ENCODE results near the gene DOCK3. TPM values are rescaled to one million over a fixed set of nuclear protein-coding genes. Genes with fewer than 3 reads are reported as not detected.
"Not testable (repeated sequence)": the region's sequence is repeated elsewhere in the genome, so short reads cannot be mapped to it uniquely, and the experiment has no call there.

The DOCK3 gene
- total RNA-seq, 1 donor from 2014 or later = 10.0 TPM

- no peak for TF ChIP-seq CTCF (IDR thresholded peaks at IDR 0.05; ENCODE audit: unreplicated experiment)
- Mint-ChIP-seq H3K27me3 (no peaks in the 10 kb centered on the region), H3K4me1 (ENCODE audit: low read depth) (peaks cover 3% of the 10 kb centered on the region), H3K9me3 (ENCODE audit: low read depth) (peaks cover 4% of the 10 kb centered on the region), H3K4me3 (ENCODE audit: low read depth) (no peak overlapping the region), H3K36me3 (ENCODE audit: insufficient read depth) (no peaks in the 10 kb centered on the region), H3K27ac (no peak overlapping the region)
- DNase-seq (ENCODE audit: low spot score, unreplicated experiment) = no peak
Observed at GRCh38 chr3:50759015-50759414, 84.3 kb downstream of the DOCK3 start.

- no peak for TF ChIP-seq CTCF (IDR thresholded peaks at IDR 0.05; ENCODE audit: unreplicated experiment)
- no peaks in the 10 kb centered on the region for H3K27me3 Mint-ChIP-seq
- H3K36me3 Mint-ChIP-seq (ENCODE audit: insufficient read depth) = peaks cover 6% of the 10 kb centered on the region
- no peak overlapping the region for H3K27ac Mint-ChIP-seq
- no peaks in the 10 kb centered on the region for H3K4me1 Mint-ChIP-seq (ENCODE audit: low read depth)
- H3K9me3 Mint-ChIP-seq (ENCODE audit: low read depth) = peaks cover 11% of the 10 kb centered on the region
- no peak overlapping the region for H3K4me3 Mint-ChIP-seq (ENCODE audit: low read depth)
- DNase-seq (ENCODE audit: low spot score, unreplicated experiment) = no peak
Observed at GRCh38 chr3:50777680-50778079, 103.0 kb downstream of the DOCK3 start.

DNA sequence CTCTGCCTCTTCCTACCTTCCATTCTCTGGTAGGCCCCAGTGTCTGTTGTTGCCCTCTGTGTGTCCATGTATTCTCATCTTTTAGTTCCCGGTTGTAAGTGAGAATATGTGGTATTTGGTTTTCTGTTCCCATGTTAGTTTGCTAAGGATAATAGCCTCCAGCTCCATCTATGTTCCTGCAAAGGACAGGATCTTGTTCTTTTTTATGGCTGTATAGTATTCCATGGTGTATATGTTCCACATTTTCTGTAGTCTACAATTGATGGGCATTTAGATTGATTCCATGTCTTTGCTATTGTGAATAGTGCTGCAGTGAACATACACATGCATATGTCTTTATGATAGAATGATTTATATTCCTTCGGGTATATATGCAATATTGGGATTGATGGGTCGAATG lies 107.0 kb downstream of the DOCK3 start:
- H3K9me3 Mint-ChIP-seq (ENCODE audit: low read depth) = peaks cover 23% of the 10 kb centered on the region
- peaks cover 21% of the 10 kb centered on the region for H3K36me3 Mint-ChIP-seq (ENCODE audit: insufficient read depth)
- H3K27me3 Mint-ChIP-seq = not testable (repeated sequence)

GRCh38 chr3:50786631-50787030 lies 111.9 kb downstream of the DOCK3 start:
- no peak for TF ChIP-seq CTCF (IDR thresholded peaks at IDR 0.05; ENCODE audit: unreplicated experiment)
- Mint-ChIP-seq H3K27ac (no peak overlapping the region), H3K4me3 (ENCODE audit: low read depth) (no peak overlapping the region), H3K4me1 (ENCODE audit: low read depth) (peaks cover 12% of the 10 kb centered on the region), H3K9me3 (ENCODE audit: low read depth) (peaks cover 27% of the 10 kb centered on the region), H3K36me3 (ENCODE audit: insufficient read depth) (peaks cover 19% of the 10 kb centered on the region), H3K27me3 (no peaks in the 10 kb centered on the region)
- DNase-seq (ENCODE audit: low spot score, unreplicated experiment) = no peak

More for the DNA sequence above, 107.0 kb downstream of the DOCK3 start:
- DNase-seq (ENCODE audit: low spot score, unreplicated experiment); H3K4me3 Mint-ChIP-seq (ENCODE audit: low read depth); H3K4me1 Mint-ChIP-seq (ENCODE audit: low read depth); H3K27ac Mint-ChIP-seq: not testable (repeated sequence)

- H3K27ac Mint-ChIP-seq = not testable (repeated sequence)
Observed at GRCh38 chr3:50790894-50791293, 116.2 kb downstream of the DOCK3 start.

DNA sequence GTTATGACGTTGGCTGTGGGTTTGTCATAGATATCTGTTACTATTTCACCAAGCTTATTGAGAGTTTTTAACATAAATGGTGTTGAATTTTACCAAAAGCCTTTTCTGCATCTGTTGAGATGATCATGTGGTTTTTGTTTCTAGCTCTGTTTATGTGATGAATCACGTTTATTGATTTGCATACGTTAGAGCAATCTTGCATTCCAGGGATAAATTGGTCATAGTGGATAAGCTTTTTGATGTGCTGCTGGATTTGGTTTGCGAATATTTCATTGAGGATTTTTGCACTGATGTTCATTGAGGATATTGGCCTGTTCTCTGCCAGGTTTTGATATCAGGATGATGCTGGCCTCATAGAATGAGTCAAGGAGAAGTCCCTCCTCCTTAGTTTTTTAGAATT lies 117.8 kb downstream of the DOCK3 start:
- H3K27me3 Mint-ChIP-seq = no peaks in the 10 kb centered on the region
- H3K9me3 Mint-ChIP-seq (ENCODE audit: low read depth) = peaks cover 27% of the 10 kb centered on the region
- H3K4me3 Mint-ChIP-seq (ENCODE audit: low read depth) = no peak overlapping the region
- no peak for TF ChIP-seq CTCF (IDR thresholded peaks at IDR 0.05; ENCODE audit: unreplicated experiment)
- H3K4me1 Mint-ChIP-seq (ENCODE audit: low read depth) = peaks cover 14% of the 10 kb centered on the region
- no peak for DNase-seq (ENCODE audit: low spot score, unreplicated experiment)
- peaks cover 6% of the 10 kb centered on the region for H3K36me3 Mint-ChIP-seq (ENCODE audit: insufficient read depth)
- no peak overlapping the region for H3K27ac Mint-ChIP-seq

More at GRCh38 chr3:50790894-50791293, 116.2 kb downstream of the DOCK3 start:
- DNase-seq (ENCODE audit: low spot score, unreplicated experiment); H3K36me3 Mint-ChIP-seq (ENCODE audit: insufficient read depth); H3K4me3 Mint-ChIP-seq (ENCODE audit: low read depth); H3K27me3 Mint-ChIP-seq: not testable (repeated sequence)
- Mint-ChIP-seq H3K9me3 (ENCODE audit: low read depth) (peaks cover 26% of the 10 kb centered on the region), H3K4me1 (ENCODE audit: low read depth) (peaks cover 14% of the 10 kb centered on the region)

- H3K27me3 Mint-ChIP-seq; H3K4me1 Mint-ChIP-seq (ENCODE audit: low read depth); H3K4me3 Mint-ChIP-seq (ENCODE audit: low read depth); H3K27ac Mint-ChIP-seq; DNase-seq (ENCODE audit: low spot score, unreplicated experiment): not testable (repeated sequence)
- Mint-ChIP-seq H3K36me3 (ENCODE audit: insufficient read depth) (peaks cover 31% of the 10 kb centered on the region), H3K9me3 (ENCODE audit: low read depth) (peaks cover 47% of the 10 kb centered on the region)
Observed at GRCh38 chr3:50803805-50804204, 129.1 kb downstream of the DOCK3 start.

- H3K27ac Mint-ChIP-seq = not testable (repeated sequence)
- H3K9me3 Mint-ChIP-seq (ENCODE audit: low read depth) = peaks cover 41% of the 10 kb centered on the region
Observed at GRCh38 chr3:50804376-50804775, 129.6 kb downstream of the DOCK3 start.

More at GRCh38 chr3:50804376-50804775, 129.6 kb downstream of the DOCK3 start:
- not testable (repeated sequence) for H3K4me3 Mint-ChIP-seq (ENCODE audit: low read depth); DNase-seq (ENCODE audit: low spot score, unreplicated experiment); H3K4me1 Mint-ChIP-seq (ENCODE audit: low read depth); H3K27me3 Mint-ChIP-seq
- peaks cover 29% of the 10 kb centered on the region for H3K36me3 Mint-ChIP-seq (ENCODE audit: insufficient read depth)
